WTC11 (cell line): ENCODE measurements around the gene ARAF.

Experiments
- ATF2 ChIP-seq: sonication (generic); formaldehyde crosslinking; IDR thresholded peaks from 2 replicates; pipeline ENCODE4 v1.8.1; 2022; ENCODE audit warnings: low read depth, missing genetic modification reagents, borderline replicate concordance
- ATF6 ChIP-seq: sonication (generic); formaldehyde crosslinking; IDR thresholded peaks from 2 replicates; pipeline ENCODE4 v1.8.1; 2023; ENCODE audit warnings: mild to moderate bottlenecking, missing genetic modification reagents
- CREB1 ChIP-seq: sonication (generic); formaldehyde crosslinking; IDR thresholded peaks from 2 replicates; pipeline ENCODE4 v1.8.0; 2023; ENCODE audit warnings: mild to moderate bottlenecking, missing genetic modification reagents
- ESRRA ChIP-seq: sonication (generic); formaldehyde crosslinking; IDR thresholded peaks from 2 replicates; pipeline ENCODE4 v1.8.1; 2022; ENCODE audit warnings: mild to moderate bottlenecking, missing genetic modification reagents, borderline replicate concordance
- NFYB ChIP-seq: sonication (generic); formaldehyde crosslinking; conservative IDR thresholded peaks from 2 replicates; pipeline ENCODE4 v1.8.0; 2022; ENCODE audit warnings: low read depth, missing genetic modification reagents
- PRRX2 ChIP-seq: fragments of 250-450 bp; sonication (Bioruptor Pico); IDR thresholded peaks from 2 replicates; pipeline ENCODE4 v1.8.0; 2021; ENCODE audit warnings: mild to moderate bottlenecking
- RELA ChIP-seq: sonication (generic); formaldehyde crosslinking; IDR thresholded peaks from 2 replicates; pipeline ENCODE4 v1.8.1; 2022; ENCODE audit warnings: missing genetic modification reagents, mild to moderate bottlenecking, borderline replicate concordance
- TCF7 ChIP-seq: sonication (generic); formaldehyde crosslinking; IDR thresholded peaks from 2 replicates; pipeline ENCODE4 v1.8.0; 2022; ENCODE audit warnings: mild to moderate bottlenecking, low read depth, missing genetic modification reagents, moderate library complexity
- ZNF671 ChIP-seq: fragments of 250-450 bp; sonication (Bioruptor Pico); IDR thresholded peaks from 2 replicates; pipeline ENCODE4 v1.8.0; 2021; ENCODE audit warnings: mild to moderate bottlenecking
- TF ChIP-seq, protein P1 (sequence below): fragments of 200-600 bp; IDR thresholded peaks from 2 replicates; pipeline ENCODE4 v1.8.0; 2022; ENCODE audit warnings: antibody characterized with exemption
- TF ChIP-seq, protein P2 (sequence below): sonication (generic); formaldehyde crosslinking; IDR thresholded peaks from 2 replicates; pipeline ENCODE4 v1.8.1; 2023; ENCODE audit warnings: mild to moderate bottlenecking, moderate library complexity, missing genetic modification reagents
- TF ChIP-seq, protein P3 (sequence below): sonication (generic); formaldehyde crosslinking; IDR thresholded peaks from 2 replicates; pipeline ENCODE4 v1.8.1; 2023; ENCODE audit warnings: mild to moderate bottlenecking, missing genetic modification reagents, moderate library complexity

DNA sequence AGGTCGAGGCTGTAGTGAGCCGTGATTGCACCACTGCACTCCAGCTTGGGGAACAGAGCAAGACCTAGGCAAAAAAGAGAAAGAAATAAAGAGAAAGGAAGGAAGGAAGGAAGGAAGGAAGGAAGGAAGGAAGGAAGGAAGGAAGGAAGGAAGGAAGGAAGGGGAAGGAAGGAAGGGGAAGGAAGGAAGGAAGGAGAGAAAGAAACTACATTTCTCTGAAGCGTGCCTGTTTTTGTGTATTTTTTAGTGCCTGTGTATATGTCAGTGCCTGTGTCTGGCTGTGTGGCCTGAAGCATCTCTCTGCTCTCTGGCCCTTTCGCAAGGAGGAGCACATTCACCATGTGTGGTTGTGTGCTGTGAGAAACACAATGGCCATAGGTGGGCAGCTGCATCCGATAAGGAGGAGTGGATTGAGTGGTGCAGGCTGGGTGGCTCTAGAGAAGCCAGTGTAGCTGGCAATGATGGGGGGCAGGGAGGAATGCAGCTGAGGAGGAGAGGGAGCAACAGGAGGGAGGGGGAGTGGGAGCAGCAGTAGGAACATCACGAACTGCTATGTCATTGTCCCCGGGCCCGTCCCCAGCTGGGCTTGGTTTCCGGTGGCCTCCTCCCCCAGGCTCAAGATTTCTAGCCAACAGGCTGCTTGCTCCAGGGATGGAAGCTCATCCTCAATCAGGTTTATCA, 47.3 kb downstream of the ARAF start:
- TF ChIP-seq, protein P1, sequence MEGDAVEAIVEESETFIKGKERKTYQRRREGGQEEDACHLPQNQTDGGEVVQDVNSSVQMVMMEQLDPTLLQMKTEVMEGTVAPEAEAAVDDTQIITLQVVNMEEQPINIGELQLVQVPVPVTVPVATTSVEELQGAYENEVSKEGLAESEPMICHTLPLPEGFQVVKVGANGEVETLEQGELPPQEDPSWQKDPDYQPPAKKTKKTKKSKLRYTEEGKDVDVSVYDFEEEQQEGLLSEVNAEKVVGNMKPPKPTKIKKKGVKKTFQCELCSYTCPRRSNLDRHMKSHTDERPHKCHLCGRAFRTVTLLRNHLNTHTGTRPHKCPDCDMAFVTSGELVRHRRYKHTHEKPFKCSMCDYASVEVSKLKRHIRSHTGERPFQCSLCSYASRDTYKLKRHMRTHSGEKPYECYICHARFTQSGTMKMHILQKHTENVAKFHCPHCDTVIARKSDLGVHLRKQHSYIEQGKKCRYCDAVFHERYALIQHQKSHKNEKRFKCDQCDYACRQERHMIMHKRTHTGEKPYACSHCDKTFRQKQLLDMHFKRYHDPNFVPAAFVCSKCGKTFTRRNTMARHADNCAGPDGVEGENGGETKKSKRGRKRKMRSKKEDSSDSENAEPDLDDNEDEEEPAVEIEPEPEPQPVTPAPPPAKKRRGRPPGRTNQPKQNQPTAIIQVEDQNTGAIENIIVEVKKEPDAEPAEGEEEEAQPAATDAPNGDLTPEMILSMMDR, result no peak
- TF ChIP-seq, protein P2, sequence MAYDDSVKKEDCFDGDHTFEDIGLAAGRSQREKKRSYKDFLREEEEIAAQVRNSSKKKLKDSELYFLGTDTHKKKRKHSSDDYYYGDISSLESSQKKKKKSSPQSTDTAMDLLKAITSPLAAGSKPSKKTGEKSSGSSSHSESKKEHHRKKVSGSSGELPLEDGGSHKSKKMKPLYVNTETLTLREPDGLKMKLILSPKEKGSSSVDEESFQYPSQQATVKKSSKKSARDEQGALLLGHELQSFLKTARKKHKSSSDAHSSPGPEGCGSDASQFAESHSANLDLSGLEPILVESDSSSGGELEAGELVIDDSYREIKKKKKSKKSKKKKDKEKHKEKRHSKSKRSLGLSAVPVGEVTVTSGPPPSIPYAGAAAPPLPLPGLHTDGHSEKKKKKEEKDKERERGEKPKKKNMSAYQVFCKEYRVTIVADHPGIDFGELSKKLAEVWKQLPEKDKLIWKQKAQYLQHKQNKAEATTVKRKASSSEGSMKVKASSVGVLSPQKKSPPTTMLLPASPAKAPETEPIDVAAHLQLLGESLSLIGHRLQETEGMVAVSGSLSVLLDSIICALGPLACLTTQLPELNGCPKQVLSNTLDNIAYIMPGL, result no peak
- TF ChIP-seq NFYB (CRISPR knock-in tag), result no peak
- no peak for TF ChIP-seq ZNF671 (CRISPR knock-in tag)
- no peak for TF ChIP-seq PRRX2 (CRISPR knock-in tag)
- TF ChIP-seq TCF7 (CRISPR knock-in tag), result no peak
- TF ChIP-seq ATF6 (CRISPR knock-in tag), result no peak
- TF ChIP-seq, protein P3, sequence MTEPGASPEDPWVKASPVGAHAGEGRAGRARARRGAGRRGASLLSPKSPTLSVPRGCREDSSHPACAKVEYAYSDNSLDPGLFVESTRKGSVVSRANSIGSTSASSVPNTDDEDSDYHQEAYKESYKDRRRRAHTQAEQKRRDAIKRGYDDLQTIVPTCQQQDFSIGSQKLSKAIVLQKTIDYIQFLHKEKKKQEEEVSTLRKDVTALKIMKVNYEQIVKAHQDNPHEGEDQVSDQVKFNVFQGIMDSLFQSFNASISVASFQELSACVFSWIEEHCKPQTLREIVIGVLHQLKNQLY, result no peak
- TF ChIP-seq ESRRA (CRISPR knock-in tag), result no peak
- TF ChIP-seq RELA (CRISPR knock-in tag), result no peak
- TF ChIP-seq ATF2 (CRISPR knock-in tag), result no peak
- no peak for TF ChIP-seq CREB1 (CRISPR knock-in tag)
